H9 (cell line): ENCODE results near the gene RAB29. TPM values are rescaled to one million over a fixed set of nuclear protein-coding genes. Genes with fewer than 3 reads are reported as not detected.

ENCODE experiments used
- DNase-seq: peaks from one replicate; pipeline ENCODE4 v3.0.0-alpha.2; 2017
- H2AFZ ChIP-seq: one replicate; pipeline ENCODE4 v1.6.1; 2013; ENCODE audit warnings: mild to moderate bottlenecking, low read length, control low read depth, moderate library complexity
- H2AK5ac ChIP-seq: 2 replicates; pipeline ENCODE4 v1.6.1; 2013; ENCODE audit warnings: low read length, control low read depth, mixed read lengths; ENCODE audit not compliant: insufficient read length
- H2BK120ac ChIP-seq: one replicate; pipeline ENCODE4 v1.6.1; 2013; ENCODE audit warnings: low read depth, mild to moderate bottlenecking, low read length, control low read depth, inconsistent platforms; ENCODE audit not compliant: poor library complexity, severe bottlenecking
- H2BK12ac ChIP-seq: 2 replicates; pipeline ENCODE4 v1.6.1; 2013; ENCODE audit warnings: low read length, control low read depth, mixed read lengths, low read depth; ENCODE audit not compliant: insufficient read length
- H2BK15ac ChIP-seq: 2 replicates; pipeline ENCODE4 v1.6.1; 2013; ENCODE audit warnings: low read depth, low read length, control low read depth
- H2BK20ac ChIP-seq: one replicate; pipeline ENCODE4 v1.6.1; 2013; ENCODE audit warnings: low read depth, mild to moderate bottlenecking, low read length, control low read depth, inconsistent platforms; ENCODE audit not compliant: poor library complexity, severe bottlenecking
- H2BK5ac ChIP-seq: 2 replicates; pipeline ENCODE4 v1.6.1; 2013; ENCODE audit warnings: low read length, control low read depth, mixed read lengths; ENCODE audit not compliant: insufficient read length
- H3K14ac ChIP-seq: 2 replicates; pipeline ENCODE4 v1.6.1; 2013; ENCODE audit warnings: low read length, control low read depth; ENCODE audit not compliant: insufficient read depth
- H3K18ac ChIP-seq: 2 replicates; pipeline ENCODE4 v1.6.1; 2013; ENCODE audit warnings: low read depth, mild to moderate bottlenecking, mixed read lengths, low read length, control low read depth; ENCODE audit not compliant: insufficient read length
- H3K23ac ChIP-seq: 2 replicates; pipeline ENCODE4 v1.6.1; 2013; ENCODE audit warnings: low read length, control low read depth, mixed read lengths, low read depth; ENCODE audit not compliant: insufficient read length
- H3K23me2 ChIP-seq: 2 replicates; pipeline ENCODE4 v1.6.1; 2013; ENCODE audit warnings: low read depth, mild to moderate bottlenecking, mixed read lengths, low read length, control low read depth; ENCODE audit not compliant: insufficient read length, poor library complexity, severe bottlenecking
- H3K27ac ChIP-seq: 2 replicates; pipeline ENCODE4 v1.5.1; 2013; ENCODE audit warnings: low read length, control low read depth, mixed read lengths, low read depth; ENCODE audit not compliant: insufficient read length
- H3K27me3 ChIP-seq: 2 replicates; pipeline ENCODE4 v1.6.1; 2013; ENCODE audit warnings: low read length, control low read depth, inconsistent platforms; ENCODE audit not compliant: insufficient read depth
- H3K4ac ChIP-seq: 2 replicates; pipeline ENCODE4 v1.6.1; 2013; ENCODE audit warnings: low read depth, mild to moderate bottlenecking, control low read depth, inconsistent platforms, low read length, moderate library complexity
- H3K4me1 ChIP-seq: 2 replicates; pipeline ENCODE4 v1.6.1; 2013; ENCODE audit warnings: low read length, control low read depth, inconsistent platforms; ENCODE audit not compliant: insufficient read depth
- H3K4me2 ChIP-seq: 2 replicates; pipeline ENCODE4 v1.6.1; 2013; ENCODE audit warnings: low read length, control low read depth, mixed read lengths; ENCODE audit not compliant: insufficient read length, insufficient read depth
- H3K56ac ChIP-seq: 2 replicates; pipeline ENCODE4 v1.6.1; 2013; ENCODE audit warnings: low read depth, mild to moderate bottlenecking, mixed read lengths, low read length, control low read depth; ENCODE audit not compliant: insufficient read length
- H3K79me1 ChIP-seq: 2 replicates; pipeline ENCODE4 v1.6.1; 2013; ENCODE audit warnings: low read depth, mild to moderate bottlenecking, moderate library complexity, low read length, control low read depth, inconsistent platforms; ENCODE audit not compliant: insufficient read depth, poor library complexity, severe bottlenecking
- H3K79me2 ChIP-seq: 2 replicates; pipeline ENCODE4 v1.6.1; 2013; ENCODE audit warnings: low read length, control low read depth, inconsistent platforms; ENCODE audit not compliant: insufficient read depth
- H3K9ac ChIP-seq: 2 replicates; pipeline ENCODE4 v1.6.1; 2013; ENCODE audit warnings: low read length, control low read depth, mixed read lengths; ENCODE audit not compliant: insufficient read length; ENCODE audit errors: extremely low read depth
- H3K9me3 ChIP-seq: one replicate; pipeline ENCODE4 v1.6.1; 2013; ENCODE audit warnings: low read depth, low read length, inconsistent platforms; ENCODE audit not compliant: control insufficient read depth
- H3T11ph ChIP-seq: one replicate; pipeline ENCODE4 v1.6.1; 2013; ENCODE audit warnings: mild to moderate bottlenecking, low read length, control low read depth, inconsistent platforms
- H4K20me1 ChIP-seq: one replicate; pipeline ENCODE4 v1.6.1; 2013; ENCODE audit not compliant: control insufficient read depth, insufficient read length, insufficient read depth
- H4K5ac ChIP-seq: 2 replicates; pipeline ENCODE4 v1.6.1; 2013; ENCODE audit warnings: low read depth, mild to moderate bottlenecking, mixed read lengths, low read length, control low read depth; ENCODE audit not compliant: insufficient read length
- H4K8ac ChIP-seq: replicated peaks from 2 replicates; pipeline ENCODE4 v1.6.1; 2013; ENCODE audit warnings: low read length, control low read depth, mixed read lengths, low read depth; ENCODE audit not compliant: insufficient read length
- H4K91ac ChIP-seq: 2 replicates; pipeline ENCODE4 v1.6.1; 2013; ENCODE audit warnings: low read depth, mild to moderate bottlenecking, moderate library complexity, mixed read lengths, low read length, control low read depth; ENCODE audit not compliant: insufficient read length
- H3K27ac Mint-ChIP-seq, 3 experiments: 2 replicates in 2 of 3; 3 replicates in 1 of 3; pipeline ENCODE4 v1.8.0; 2020 to 2021; ENCODE audit warnings: mixed read lengths in 3 of 3, mild to moderate bottlenecking in 1 of 3, moderate library complexity in 1 of 3
- H3K27me3 Mint-ChIP-seq: 2 replicates; pipeline ENCODE4 v1.8.0; 2021; ENCODE audit warnings: low read depth, mild to moderate bottlenecking, moderate library complexity, mixed read lengths
- H3K36me3 Mint-ChIP-seq, 3 experiments: 2 replicates in 2 of 3; 3 replicates in 1 of 3; pipeline ENCODE4 v1.8.0; 2020 to 2021; ENCODE audit warnings: low read depth in 3 of 3, mixed read lengths in 3 of 3; ENCODE audit not compliant: insufficient read depth in 1 of 3
- H3K4me1 Mint-ChIP-seq, 2 experiments: 2 replicates each; pipeline ENCODE4 v1.8.0; 2020; ENCODE audit warnings: mixed read lengths in 2 of 2
- H3K4me3 Mint-ChIP-seq, 2 experiments: 2 replicates in 1 of 2; 3 replicates in 1 of 2; pipeline ENCODE4 v1.8.0; 2020 to 2021; ENCODE audit warnings: mild to moderate bottlenecking in 2 of 2, mixed read lengths in 2 of 2, moderate library complexity in 1 of 2
- H3K9me3 Mint-ChIP-seq, 2 experiments: 2 replicates in 1 of 2; 3 replicates in 1 of 2; pipeline ENCODE4 v1.8.0; 2020; ENCODE audit warnings: mild to moderate bottlenecking in 2 of 2, mixed read lengths in 2 of 2, moderate library complexity in 1 of 2
- CTCF ChIP-seq: fragments of 200-600 bp; sonication (generic); conservative IDR thresholded peaks from 3 replicates; pipeline ENCODE4 v1.8.0; 2021; ENCODE audit warnings: antibody characterized with exemption, mild to moderate bottlenecking
- WGBS: extraction: QIAGEN DNeasy Blood & Tissue Kit; methylation state at CpG from one replicate; pipeline ENCODE4 v1.1.7; 2013; ENCODE audit warnings: missing lambda C conversion rate, low lambda C conversion rate, mixed read lengths; ENCODE audit not compliant: insufficient read length; ENCODE audit errors: extremely low coverage; 5-methylcytosine and 5-hydroxymethylcytosine counted together
- total RNA-seq: library from RNA; stranded (reverse); gene quantifications from 2 replicates; pipeline ENCODE4 v1.2.1, GENCODE V29; 2021

Gene RAB29
- total RNA-seq, 1 experiment from 2014 or later = 4.2 TPM

GRCh38 chr1:205766570-205766969 is 8.7 kb downstream of the RAB29 start:
- Histone ChIP-seq H3K56ac (no peak overlapping the region), H3K14ac (no peak overlapping the region), H3K79me2 (no peaks in the 10 kb centered on the region), H2AK5ac (no peak overlapping the region), H2BK15ac (no peak overlapping the region), H3K9ac (no peak overlapping the region), H2BK120ac (no peak overlapping the region), H3K4ac (no peak overlapping the region), H2BK12ac (no peak overlapping the region), H3K27ac (no peak overlapping the region), H3K27me3 (no peaks in the 10 kb centered on the region), H3K79me1 (no peaks in the 10 kb centered on the region), H4K91ac (no peak overlapping the region), H3T11ph (no peak overlapping the region), H3K9me3 (no peaks in the 10 kb centered on the region), H3K4me1 (no peaks in the 10 kb centered on the region), H3K4me2 (no peak overlapping the region), H2AFZ (no peak overlapping the region), H3K23me2 (no peaks in the 10 kb centered on the region), H3K23ac (no peak overlapping the region), H4K8ac (no peak overlapping the region), H2BK5ac (no peak overlapping the region), H4K5ac (no peak overlapping the region), H3K18ac (no peak overlapping the region), H2BK20ac (no peak overlapping the region), H4K20me1 (no peaks in the 10 kb centered on the region)
- peaks cover 7 to 11% of the 10 kb centered on the region in 2 experiments; a peak in 2 of 4 replicates for H3K4me1 Mint-ChIP-seq
- peaks cover 2% of the 10 kb centered on the region; the same call in 1 of the 2 replicates for H3K27me3 Mint-ChIP-seq
- no peak overlapping the region for H3K4me3 Mint-ChIP-seq
- no peaks in the 10 kb centered on the region for H3K9me3 Mint-ChIP-seq
- no peak for TF ChIP-seq CTCF
- peaks cover 0 to 4% (median 0%) of the 10 kb centered on the region in 3 experiments; a peak in 1 of 7 replicates for H3K36me3 Mint-ChIP-seq
- no peak for DNase-seq
- H3K27ac Mint-ChIP-seq = no peak overlapping the region
- WGBS = no CpG with 5 or more reads among the region's 3 CpGs
